H1 (cell line): ENCODE measurements around the gene WNK2. TPM values are rescaled to one million over a fixed set of nuclear protein-coding genes. Genes with fewer than 3 reads are reported as not detected.

ENCODE experiments used
- CTCF ChIA-PET: fragments of 300-600 bp; sonication (Branson Sonifier 250); formaldehyde crosslinking; loops from one replicate; lab custom pipeline; 2021; ENCODE audit not compliant: partially characterized antibody; lab: Charles Lee
- POLR2A ChIA-PET: fragments of 300-600 bp; sonication (Branson Sonifier 250); formaldehyde crosslinking; loops from one replicate; lab custom pipeline; 2021; ENCODE audit warnings: inconsistent platforms; ENCODE audit not compliant: partially characterized antibody; lab: Charles Lee
- DNase-seq, 2 experiments: peaks; one replicate each; pipeline versions ENCODE4 v3.0.0 to v3.0.0-alpha.2; 2010 to 2022; ENCODE audit warnings: low spot score in 2 of 2, low read depth in 1 of 2, mixed read lengths in 1 of 2
- FAIRE-seq: peaks from 2 replicates; lab custom pipeline; 2011; peaks lifted over from hg19 to GRCh38; lab: Jason Lieb, UNC
- H2AFZ ChIP-seq: 2 replicates; pipeline ENCODE4 v1.8.1; 2012; ENCODE audit warnings: low read length, inconsistent platforms
- H2AK5ac ChIP-seq: 2 replicates; pipeline ENCODE4 v1.6.1; 2013; ENCODE audit warnings: low read depth, low read length
- H2BK120ac ChIP-seq: replicated peaks from 2 replicates; pipeline ENCODE3; 2013; ENCODE audit warnings: low read depth, low read length, inconsistent platforms
- H2BK12ac ChIP-seq: 2 replicates; pipeline ENCODE4 v1.6.1; 2013; ENCODE audit warnings: low read depth, low read length
- H2BK15ac ChIP-seq: 2 replicates; pipeline ENCODE4 v1.6.1; 2013; ENCODE audit warnings: low read length
- H2BK20ac ChIP-seq: 2 replicates; pipeline ENCODE4 v1.6.1; 2013; ENCODE audit warnings: low read length
- H2BK5ac ChIP-seq: 2 replicates; pipeline ENCODE4 v1.6.1; 2013; ENCODE audit warnings: low read depth, low read length
- H3K14ac ChIP-seq: 2 replicates; pipeline ENCODE4 v1.6.1; 2013; ENCODE audit warnings: inconsistent platforms; ENCODE audit not compliant: insufficient read length
- H3K18ac ChIP-seq: 2 replicates; pipeline ENCODE4 v1.6.1; 2013; ENCODE audit warnings: low read length; ENCODE audit errors: extremely low read depth
- H3K23ac ChIP-seq: 2 replicates; pipeline ENCODE4 v1.6.1; 2013; ENCODE audit warnings: inconsistent platforms; ENCODE audit not compliant: insufficient read length
- H3K23me2 ChIP-seq: 2 replicates; pipeline ENCODE4 v1.6.1; 2013; ENCODE audit warnings: low read depth, low read length
- H3K27ac ChIP-seq: 2 replicates; pipeline ENCODE4 v1.6.1; 2011; ENCODE audit warnings: low read depth, low read length, inconsistent platforms
- H3K27me3 ChIP-seq, 4 experiments: replicated peaks in 1 of 4; 1 replicate in 1 of 4; 2 replicates in 3 of 4; pipeline versions ENCODE4 v1.6.1 to v1.8.1; 2011 to 2013; ENCODE audit warnings: low read length in 3 of 4, mild to moderate bottlenecking in 3 of 4, inconsistent platforms in 2 of 4, mixed read lengths in 2 of 4, moderate library complexity in 1 of 4; ENCODE audit not compliant: control insufficient read depth in 3 of 4, insufficient read depth in 3 of 4; ENCODE audit errors: extremely low read depth in 1 of 4
- H3K36me3 ChIP-seq, 4 experiments: 2 replicates each; pipeline versions ENCODE4 v1.6.1 to v1.8.1; 2011 to 2013; ENCODE audit warnings: mild to moderate bottlenecking in 4 of 4, low read length in 3 of 4, moderate library complexity in 2 of 4, control low read depth in 1 of 4, inconsistent platforms in 1 of 4; ENCODE audit not compliant: insufficient read depth in 4 of 4, control insufficient read depth in 2 of 4
- H3K4ac ChIP-seq: replicated peaks from 2 replicates; pipeline ENCODE3; 2013; ENCODE audit warnings: low read length, low read depth, mixed read lengths, inconsistent platforms; ENCODE audit not compliant: insufficient read length
- H3K4me1 ChIP-seq, 4 experiments: replicated peaks in 1 of 4; 1 replicate in 1 of 4; 2 replicates in 3 of 4; pipeline versions ENCODE4 v1.6.1 to v1.8.1; 2011 to 2013; ENCODE audit warnings: low read length in 3 of 4, inconsistent platforms in 2 of 4, mixed read lengths in 1 of 4; ENCODE audit not compliant: insufficient read depth in 4 of 4, control insufficient read depth in 3 of 4
- H3K4me2 ChIP-seq, 2 experiments: 2 replicates each; pipeline versions ENCODE4 v1.6.1 to v1.8.1; 2011 to 2013; ENCODE audit warnings: low read depth in 2 of 2, low read length in 2 of 2, control low read depth in 1 of 2, inconsistent platforms in 1 of 2, mild to moderate bottlenecking in 1 of 2; ENCODE audit not compliant: insufficient read depth in 1 of 2
- H3K4me3 ChIP-seq, 4 experiments: fragments of 200-600, 300-600 bp in 1 of 4; sonication (generic), shearing (Covaris generic), sonication (Bioruptor Twin) in 1 of 4; 2 replicates each; pipeline versions ENCODE4 v1.5.1 to v1.8.1; 2011 to 2016; ENCODE audit warnings: low read length in 4 of 4, low read depth in 3 of 4, control low read depth in 2 of 4, inconsistent platforms in 2 of 4, mild to moderate bottlenecking in 2 of 4, mixed read lengths in 1 of 4, moderate library complexity in 1 of 4; ENCODE audit not compliant: insufficient read depth in 2 of 4; ENCODE audit errors: extremely low read depth in 1 of 4
- H3K56ac ChIP-seq: replicated peaks from 2 replicates; pipeline ENCODE3; 2013; ENCODE audit warnings: low read depth, mild to moderate bottlenecking, mixed read lengths, low read length, inconsistent platforms; ENCODE audit not compliant: insufficient read length
- H3K79me1 ChIP-seq: 2 replicates; pipeline ENCODE4 v1.6.1; 2013; ENCODE audit warnings: low read depth, low read length, control low read depth
- H3K79me2 ChIP-seq, 2 experiments: 2 replicates each; pipeline versions ENCODE4 v1.6.1 to v1.8.1; 2012 to 2013; ENCODE audit warnings: low read length in 2 of 2, mild to moderate bottlenecking in 2 of 2, inconsistent platforms in 1 of 2; ENCODE audit not compliant: insufficient read depth in 2 of 2, control insufficient read depth in 1 of 2
- H3K9ac ChIP-seq, 4 experiments: replicated peaks in 1 of 4; 1 replicate in 1 of 4; 2 replicates in 3 of 4; pipeline versions ENCODE4 v1.6.1 to v1.8.1; 2011 to 2013; ENCODE audit warnings: low read depth in 3 of 4, low read length in 3 of 4, control low read depth in 2 of 4, mild to moderate bottlenecking in 2 of 4, moderate library complexity in 2 of 4, inconsistent platforms in 1 of 4; ENCODE audit errors: extremely low read depth in 1 of 4
- H3K9me3 ChIP-seq, 2 experiments: 2 replicates each; pipeline versions ENCODE4 v1.6.1 to v1.8.1; 2012 to 2013; ENCODE audit warnings: mild to moderate bottlenecking in 2 of 2, moderate library complexity in 2 of 2, control low read depth in 1 of 2, inconsistent platforms in 1 of 2, low read depth in 1 of 2, low read length in 1 of 2, mixed read lengths in 1 of 2; ENCODE audit not compliant: insufficient read depth in 2 of 2
- H4K20me1 ChIP-seq, 2 experiments: replicated peaks in 1 of 2; 2 replicates each; pipeline versions ENCODE3 to v1.8.1; 2011 to 2013; ENCODE audit warnings: inconsistent platforms in 2 of 2, low read length in 2 of 2, mild to moderate bottlenecking in 1 of 2; ENCODE audit not compliant: insufficient read depth in 2 of 2, control insufficient read depth in 1 of 2
- H4K5ac ChIP-seq: 2 replicates; pipeline ENCODE4 v1.6.1; 2013; ENCODE audit warnings: low read length, low read depth, mixed read lengths, inconsistent platforms; ENCODE audit not compliant: insufficient read length
- H4K8ac ChIP-seq: 2 replicates; pipeline ENCODE4 v1.8.0; 2013; ENCODE audit warnings: mild to moderate bottlenecking, moderate library complexity, low read length, inconsistent platforms; ENCODE audit not compliant: insufficient read depth; ENCODE audit errors: extremely low read depth
- H4K91ac ChIP-seq: replicated peaks from 2 replicates; pipeline ENCODE3; 2013; ENCODE audit warnings: low read length, mixed read lengths, inconsistent platforms; ENCODE audit not compliant: insufficient read length
- ASH2L ChIP-seq: fragments of 200-600, 300-600 bp; sonication (generic); IDR thresholded peaks from one replicate; pipeline ENCODE4 v1.7.1; 2017; ENCODE audit warnings: low read length
- BRCA1 ChIP-seq: IDR thresholded peaks from 2 replicates; pipeline ENCODE4 v1.6.1; 2012; ENCODE audit warnings: low read depth, low read length, improper control_type of control experiment
- GTF2F1 ChIP-seq: IDR thresholded peaks from 2 replicates; pipeline ENCODE4 v1.6.1; 2012; ENCODE audit warnings: low read depth, low read length, improper control_type of control experiment, borderline replicate concordance
- HDAC2 ChIP-seq, 2 experiments: fragments of 300-600 bp in 1 of 2; sonication (generic) in 1 of 2; IDR thresholded peaks; 2 replicates each; pipeline ENCODE4 v1.6.1; 2011 to 2012; ENCODE audit warnings: low read depth in 2 of 2, low read length in 2 of 2, mild to moderate bottlenecking in 2 of 2, moderate library complexity in 2 of 2, borderline replicate concordance in 1 of 2, inconsistent platforms in 1 of 2
- KDM5A ChIP-seq: fragments of 200-600 bp; IDR thresholded peaks from 2 replicates; pipeline ENCODE4 v1.7.1; 2012; ENCODE audit warnings: mild to moderate bottlenecking, low read length, inconsistent platforms, mixed read lengths
- NANOG ChIP-seq: IDR thresholded peaks from 2 replicates; pipeline ENCODE4 v1.6.1; 2011; ENCODE audit warnings: low read length, low read depth, mild to moderate bottlenecking, inconsistent platforms; ENCODE audit not compliant: insufficient read depth, poor library complexity, severe bottlenecking
- NRF1 ChIP-seq: IDR thresholded peaks from 2 replicates; pipeline ENCODE4 v1.6.1; 2011; ENCODE audit warnings: mild to moderate bottlenecking, low read depth, low read length, improper control_type of control experiment
- POU5F1 ChIP-seq: IDR thresholded peaks from 2 replicates; pipeline ENCODE4 v1.6.1; 2011; ENCODE audit warnings: low read depth, mild to moderate bottlenecking, low read length, moderate library complexity
- RBBP5 ChIP-seq: IDR thresholded peaks from 2 replicates; pipeline ENCODE4 v1.7.1; 2012; ENCODE audit warnings: low read depth, mild to moderate bottlenecking, inconsistent platforms, low read length, moderate library complexity, borderline replicate concordance
- SP2 ChIP-seq: IDR thresholded peaks from 2 replicates; pipeline ENCODE4 v1.6.1; 2012; ENCODE audit warnings: mild to moderate bottlenecking, low read length, inconsistent platforms
- SP4 ChIP-seq: IDR thresholded peaks from 2 replicates; pipeline ENCODE4 v1.6.1; 2012; ENCODE audit warnings: low read length, inconsistent platforms
- TBP ChIP-seq: IDR thresholded peaks from 2 replicates; pipeline ENCODE4 v1.6.1; 2011; ENCODE audit warnings: low read depth, low read length, improper control_type of control experiment
- WGBS, 2 experiments: shearing (Covaris generic) in 1 of 2; methylation state at CpG; one replicate each; pipeline versions ENCODE4 v1.1.6 to v1.1.7; 2013 to 2015; ENCODE audit warnings: low lambda C conversion rate in 2 of 2, mixed read lengths in 2 of 2, inconsistent platforms in 1 of 2, low coverage in 1 of 2, missing lambda C conversion rate in 1 of 2; ENCODE audit not compliant: insufficient replicate concordance in 2 of 2, insufficient coverage in 1 of 2, insufficient read length in 1 of 2; ENCODE audit errors: extremely low coverage in 1 of 2, missing lambda C conversion rate in 1 of 2; 5-methylcytosine and 5-hydroxymethylcytosine counted together
- polyA plus RNA-seq, 7 experiments: library from polyadenylated mRNA; depleted of rRNA in 3 of 7; stranded (reverse) in 5 of 7; unstranded in 2 of 7; fragments of >200 nt in 5 of 7; fragments of 200-250 nt in 2 of 7; gene quantifications; 1 replicate in 5 of 7; 2 replicates in 1 of 7; 4 replicates in 1 of 7; pipeline versions ENCODE4 v1.2.1 to v1.2.3, GENCODE V29; 2011 to 2013; ENCODE audit warnings: missing spikeins in 2 of 7, mixed read lengths in 2 of 7
- total RNA-seq: library from RNA; stranded (reverse); fragmentation: NEBNext Ultra II Directional; extraction: Animal tissue kit (Norgen Biotek cat#: 25700); gene quantifications from 2 replicates; pipeline ENCODE4 v1.2.1, GENCODE V29; 2021

The WNK2 gene
- total and polyA plus RNA-seq, 2 of the 8 experiments (the other 6 are each of a cell fraction or from before 2014, with no cell fraction given) = 12.0 to 87.2 TPM

DNA sequence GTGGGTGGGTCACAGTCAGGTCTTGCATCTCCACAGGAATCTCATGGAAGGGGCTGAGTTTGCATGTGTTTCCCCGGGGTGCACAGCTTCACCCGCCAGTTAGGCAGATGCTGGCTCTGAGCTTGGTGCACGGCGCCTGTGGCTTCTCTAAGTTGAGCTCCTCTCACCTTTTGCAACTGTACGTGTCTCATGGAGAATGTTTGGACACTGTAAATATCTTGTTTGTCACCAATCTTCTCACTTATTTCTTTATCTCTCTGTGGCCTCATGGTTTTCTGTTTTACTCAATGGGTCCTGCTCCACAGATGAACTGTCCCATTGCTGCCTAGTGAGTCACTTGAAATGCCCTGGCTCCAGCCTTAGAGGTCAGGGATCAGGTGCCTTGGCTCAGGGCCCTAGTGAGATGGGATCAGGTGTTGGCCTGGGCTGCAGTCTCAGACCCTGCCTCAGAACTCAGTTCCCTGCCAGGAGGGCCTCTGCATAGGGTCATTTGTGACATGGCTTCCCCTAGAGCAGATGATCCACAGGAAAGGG is 61.6 kb downstream of the WNK2 start:
- no peak overlapping the region for H3K4ac ChIP-seq
- no peaks in the 10 kb centered on the region for H3K27me3 ChIP-seq
- 99% methylated on average over 5 of the region's 5 CpGs; no CpG with 5 or more reads in 1 of the 2 experiments for WGBS, 2 experiments
- no peak for TF ChIP-seq TBP
- TF ChIP-seq POU5F1 = no peak
- no peak for TF ChIP-seq BRCA1
- TF ChIP-seq SP4 = no peak
- no peak for TF ChIP-seq NRF1
- TF ChIP-seq HDAC2 (IDR thresholded peaks at IDR 0.05; ENCODE audit: borderline replicate concordance in 1 of 2, low read depth in 2 of 2, low read length in 2 of 2) = no peak
- TF ChIP-seq SP2 = no peak
- no peak for TF ChIP-seq ASH2L
- no peak for TF ChIP-seq KDM5A
- TF ChIP-seq GTF2F1 = no peak
- TF ChIP-seq NANOG = no peak
- TF ChIP-seq RBBP5 = no peak
- H3K14ac ChIP-seq = no peak overlapping the region
- no peak overlapping the region for H4K8ac ChIP-seq
- H4K20me1 ChIP-seq = peaks cover 2 to 14% of the 10 kb centered on the region in 2 experiments
- H3K9me3 ChIP-seq = no peaks in the 10 kb centered on the region
- peaks cover 2 to 8% (median 5%) of the 10 kb centered on the region in 4 experiments; a peak in 4 of 8 replicates for H3K36me3 ChIP-seq
- H4K5ac ChIP-seq = no peak overlapping the region
- DNase-seq (no peak), FAIRE-seq (no peak)
- no peak overlapping the region for H2BK5ac ChIP-seq
- no peak overlapping the region for H4K91ac ChIP-seq
- H2BK120ac ChIP-seq = no peak overlapping the region
- H2AFZ ChIP-seq = no peak overlapping the region
- no peaks in the 10 kb centered on the region; the same call in 1 of the 2 replicates for H3K79me1 ChIP-seq
- no peak overlapping the region for H2BK12ac ChIP-seq
- H3K4me1 ChIP-seq = peaks cover 0 to 13% (median 3%) of the 10 kb centered on the region in 4 experiments; a peak in 3 of 7 replicates
- no peaks in the 10 kb centered on the region for H3K23me2 ChIP-seq
- H3K9ac ChIP-seq = no peak overlapping the region
- POLR2A ChIA-PET = no interaction called here
- no peak overlapping the region for H3K56ac ChIP-seq
- CTCF ChIA-PET = interaction anchor here (0.9 kb wide), 1 partner anchor 16 kb away, joined by 3 read pairs; no protein-coding TSS in a partner anchor
- no peak overlapping the region for H2AK5ac ChIP-seq
- H3K27ac ChIP-seq = no peak overlapping the region
- no peak overlapping the region for H3K4me3 ChIP-seq
- H3K79me2 ChIP-seq = no peaks in the 10 kb centered on the region
- H2BK15ac ChIP-seq = no peak overlapping the region
- no peak overlapping the region for H2BK20ac ChIP-seq
- H3K18ac ChIP-seq = no peak overlapping the region
- no peak overlapping the region for H3K23ac ChIP-seq
- no peak overlapping the region for H3K4me2 ChIP-seq
